Measurements from ENCODE around the gene MT1G.

- TF ChIP-seq, protein P1, sequence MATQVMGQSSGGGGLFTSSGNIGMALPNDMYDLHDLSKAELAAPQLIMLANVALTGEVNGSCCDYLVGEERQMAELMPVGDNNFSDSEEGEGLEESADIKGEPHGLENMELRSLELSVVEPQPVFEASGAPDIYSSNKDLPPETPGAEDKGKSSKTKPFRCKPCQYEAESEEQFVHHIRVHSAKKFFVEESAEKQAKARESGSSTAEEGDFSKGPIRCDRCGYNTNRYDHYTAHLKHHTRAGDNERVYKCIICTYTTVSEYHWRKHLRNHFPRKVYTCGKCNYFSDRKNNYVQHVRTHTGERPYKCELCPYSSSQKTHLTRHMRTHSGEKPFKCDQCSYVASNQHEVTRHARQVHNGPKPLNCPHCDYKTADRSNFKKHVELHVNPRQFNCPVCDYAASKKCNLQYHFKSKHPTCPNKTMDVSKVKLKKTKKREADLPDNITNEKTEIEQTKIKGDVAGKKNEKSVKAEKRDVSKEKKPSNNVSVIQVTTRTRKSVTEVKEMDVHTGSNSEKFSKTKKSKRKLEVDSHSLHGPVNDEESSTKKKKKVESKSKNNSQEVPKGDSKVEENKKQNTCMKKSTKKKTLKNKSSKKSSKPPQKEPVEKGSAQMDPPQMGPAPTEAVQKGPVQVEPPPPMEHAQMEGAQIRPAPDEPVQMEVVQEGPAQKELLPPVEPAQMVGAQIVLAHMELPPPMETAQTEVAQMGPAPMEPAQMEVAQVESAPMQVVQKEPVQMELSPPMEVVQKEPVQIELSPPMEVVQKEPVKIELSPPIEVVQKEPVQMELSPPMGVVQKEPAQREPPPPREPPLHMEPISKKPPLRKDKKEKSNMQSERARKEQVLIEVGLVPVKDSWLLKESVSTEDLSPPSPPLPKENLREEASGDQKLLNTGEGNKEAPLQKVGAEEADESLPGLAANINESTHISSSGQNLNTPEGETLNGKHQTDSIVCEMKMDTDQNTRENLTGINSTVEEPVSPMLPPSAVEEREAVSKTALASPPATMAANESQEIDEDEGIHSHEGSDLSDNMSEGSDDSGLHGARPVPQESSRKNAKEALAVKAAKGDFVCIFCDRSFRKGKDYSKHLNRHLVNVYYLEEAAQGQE (IDR thresholded peaks at IDR 0.05) = no peak
- TF ChIP-seq, protein P2, sequence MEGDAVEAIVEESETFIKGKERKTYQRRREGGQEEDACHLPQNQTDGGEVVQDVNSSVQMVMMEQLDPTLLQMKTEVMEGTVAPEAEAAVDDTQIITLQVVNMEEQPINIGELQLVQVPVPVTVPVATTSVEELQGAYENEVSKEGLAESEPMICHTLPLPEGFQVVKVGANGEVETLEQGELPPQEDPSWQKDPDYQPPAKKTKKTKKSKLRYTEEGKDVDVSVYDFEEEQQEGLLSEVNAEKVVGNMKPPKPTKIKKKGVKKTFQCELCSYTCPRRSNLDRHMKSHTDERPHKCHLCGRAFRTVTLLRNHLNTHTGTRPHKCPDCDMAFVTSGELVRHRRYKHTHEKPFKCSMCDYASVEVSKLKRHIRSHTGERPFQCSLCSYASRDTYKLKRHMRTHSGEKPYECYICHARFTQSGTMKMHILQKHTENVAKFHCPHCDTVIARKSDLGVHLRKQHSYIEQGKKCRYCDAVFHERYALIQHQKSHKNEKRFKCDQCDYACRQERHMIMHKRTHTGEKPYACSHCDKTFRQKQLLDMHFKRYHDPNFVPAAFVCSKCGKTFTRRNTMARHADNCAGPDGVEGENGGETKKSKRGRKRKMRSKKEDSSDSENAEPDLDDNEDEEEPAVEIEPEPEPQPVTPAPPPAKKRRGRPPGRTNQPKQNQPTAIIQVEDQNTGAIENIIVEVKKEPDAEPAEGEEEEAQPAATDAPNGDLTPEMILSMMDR (IDR thresholded peaks at IDR 0.05; ENCODE audit: low read depth, low read length, missing input control) = no peak
- TF ChIP-seq YY1 (IDR thresholded peaks at IDR 0.05) = no peak
- no peak for TF ChIP-seq ATF3 (IDR thresholded peaks at IDR 0.05)
- no peak for TF ChIP-seq RAD21 (IDR thresholded peaks at IDR 0.05)
- no peak for TF ChIP-seq ZBTB33 (IDR thresholded peaks at IDR 0.05)
- TF ChIP-seq TAF1 (conservative IDR thresholded peaks at IDR 0.05) = no peak
- TF ChIP-seq RXRA (IDR thresholded peaks at IDR 0.05) = no peak
- TF ChIP-seq MAX (IDR thresholded peaks at IDR 0.05) = no peak
- TF ChIP-seq SP1 (IDR thresholded peaks at IDR 0.05) = no peak
Observed at GRCh38 chr16:56682703-56683397, 15.0 kb upstream of the MT1G start.

All from liver (tissue), 3 donors.